SK-N-SH treated with all-trans-retinoic acid at 6 μM for 48 hours (cell line): ENCODE results near the gene LRMDA.

Experiments used
- ATAC-seq: fragments of 200-7000 bp; cut with Tn5 transposase; 3 replicates; pipeline ENCODE4 v1.9.1; 2020; ENCODE audit warnings: mild to moderate bottlenecking, moderate library complexity
- ARNTL ChIP-seq: fragments of 450-650 bp; formaldehyde crosslinking; IDR thresholded peaks from 2 replicates; pipeline ENCODE4 v1.5.0; 2020; ENCODE audit warnings: low read depth, mild to moderate bottlenecking, moderate library complexity, borderline replicate concordance
- BACH2 ChIP-seq: fragments of 250-450 bp; sonication (Bioruptor Pico); IDR thresholded peaks from 2 replicates; pipeline ENCODE4 v1.9.0; 2021; ENCODE audit warnings: mild to moderate bottlenecking, borderline replicate concordance
- CREB5 ChIP-seq: fragments of 250-450 bp; sonication (Bioruptor Pico); IDR thresholded peaks from 2 replicates; pipeline ENCODE4 v1.5.1; 2020; ENCODE audit warnings: low read depth, mild to moderate bottlenecking, moderate library complexity
- CSDC2 ChIP-seq: fragments of 250-450 bp; sonication (Bioruptor Pico); IDR thresholded peaks from 2 replicates; pipeline ENCODE4 v1.5.0; 2020; ENCODE audit warnings: mild to moderate bottlenecking, moderate library complexity
- CSRNP3 ChIP-seq: fragments of 250-450 bp; sonication (Bioruptor Pico); IDR thresholded peaks from 2 replicates; pipeline ENCODE4 v1.5.1; 2021; ENCODE audit warnings: mild to moderate bottlenecking, moderate library complexity
- ESRRG ChIP-seq: fragments of 250-450 bp; sonication (Bioruptor Pico); IDR thresholded peaks from 2 replicates; pipeline ENCODE4 v1.6.1; 2021; ENCODE audit warnings: mild to moderate bottlenecking
- GLIS3 ChIP-seq: fragments of 250-450 bp; sonication (Bioruptor Pico); IDR thresholded peaks from 2 replicates; pipeline ENCODE4 v1.5.0; 2020; ENCODE audit warnings: mild to moderate bottlenecking, moderate library complexity
- ISL1 ChIP-seq: fragments of 250-450 bp; sonication (Bioruptor Pico); IDR thresholded peaks from 2 replicates; pipeline ENCODE4 v2.1.2; 2022; ENCODE audit warnings: mild to moderate bottlenecking, moderate library complexity
- OSR1 ChIP-seq: fragments of 250-450 bp; sonication (Bioruptor Pico); IDR thresholded peaks from 2 replicates; pipeline ENCODE4 v1.8.0; 2022; ENCODE audit warnings: moderate library complexity, mild to moderate bottlenecking, inconsistent platforms
- PATZ1 ChIP-seq: fragments of 250-450 bp; sonication (Bioruptor Pico); IDR thresholded peaks from 2 replicates; pipeline ENCODE4 v1.8.0; 2020; ENCODE audit warnings: mild to moderate bottlenecking, moderate library complexity, borderline replicate concordance
- POU6F1 ChIP-seq: fragments of 250-450 bp; sonication (Bioruptor Pico); IDR thresholded peaks from 2 replicates; pipeline ENCODE4 v1.8.0; 2021; ENCODE audit warnings: low read depth, mild to moderate bottlenecking, moderate library complexity, borderline replicate concordance
- PPARA ChIP-seq: fragments of 250-450 bp; sonication (Bioruptor Pico); IDR thresholded peaks from 2 replicates; pipeline ENCODE4 v1.5.0; 2020; ENCODE audit warnings: mild to moderate bottlenecking, borderline replicate concordance
- RARB ChIP-seq: fragments of 250-450 bp; sonication (Bioruptor Pico); IDR thresholded peaks from 2 replicates; pipeline ENCODE4 v1.8.0; 2021; ENCODE audit warnings: mild to moderate bottlenecking, moderate library complexity
- SNAI2 ChIP-seq: fragments of 250-450 bp; sonication (Bioruptor Pico); IDR thresholded peaks from 2 replicates; pipeline ENCODE4 v1.5.0; 2020; ENCODE audit warnings: mild to moderate bottlenecking, moderate library complexity
- TCF4 ChIP-seq: fragments of 250-450 bp; sonication (Bioruptor Pico); IDR thresholded peaks from 2 replicates; pipeline ENCODE4 v1.8.0; 2021; ENCODE audit warnings: mild to moderate bottlenecking, moderate library complexity, borderline replicate concordance
- TSHZ2 ChIP-seq: fragments of 250-450 bp; sonication (Bioruptor Pico); IDR thresholded peaks from 2 replicates; pipeline ENCODE4 v1.5.0; 2020; ENCODE audit warnings: mild to moderate bottlenecking, moderate library complexity
- ZC3H10 ChIP-seq: fragments of 250-450 bp; sonication (Bioruptor Pico); IDR thresholded peaks from 2 replicates; pipeline ENCODE4 v1.5.1; 2021; ENCODE audit warnings: mild to moderate bottlenecking, moderate library complexity
- ZFP30 ChIP-seq: fragments of 450-650 bp; formaldehyde crosslinking; IDR thresholded peaks from 2 replicates; pipeline ENCODE4 v1.5.0; 2022; ENCODE audit warnings: mild to moderate bottlenecking, moderate library complexity
- ZNF565 ChIP-seq: fragments of 450-650 bp; formaldehyde crosslinking; conservative IDR thresholded peaks from 2 replicates; pipeline ENCODE4 v1.5.0; 2020; ENCODE audit warnings: low read depth, mild to moderate bottlenecking, moderate library complexity
- ZNF70 ChIP-seq: fragments of 450-650 bp; formaldehyde crosslinking; IDR thresholded peaks from 2 replicates; pipeline ENCODE4 v1.5.0; 2020; ENCODE audit warnings: mild to moderate bottlenecking, moderate library complexity
- ZNF8 ChIP-seq: fragments of 450-650 bp; formaldehyde crosslinking; IDR thresholded peaks from 2 replicates; pipeline ENCODE4 v1.5.0; 2020; ENCODE audit warnings: mild to moderate bottlenecking, moderate library complexity

The LRMDA gene

GRCh38 chr10:76043261-76043660 is 611.8 kb downstream of the LRMDA start:
- TF ChIP-seq ARNTL (CRISPR knock-in tag) (no peak), PATZ1 (CRISPR knock-in tag) (no peak), TCF4 (CRISPR knock-in tag) (no peak), ISL1 (CRISPR knock-in tag) (no peak), GLIS3 (CRISPR knock-in tag) (no peak), CSRNP3 (CRISPR knock-in tag) (no peak), BACH2 (CRISPR knock-in tag) (no peak), ZNF8 (CRISPR knock-in tag) (no peak), CREB5 (no peak), ZNF565 (CRISPR knock-in tag) (no peak), CSDC2 (CRISPR knock-in tag) (no peak), OSR1 (CRISPR knock-in tag) (no peak), ZNF70 (CRISPR knock-in tag) (no peak)
- no peak for ATAC-seq

- no peak for TF ChIP-seq CSDC2 (CRISPR knock-in tag)
- TF ChIP-seq OSR1 (CRISPR knock-in tag), result no peak
- TF ChIP-seq ZFP30 (CRISPR knock-in tag), result no peak
- no peak for TF ChIP-seq TCF4 (CRISPR knock-in tag)
- no peak for TF ChIP-seq POU6F1
- no peak for TF ChIP-seq ARNTL (CRISPR knock-in tag)
- TF ChIP-seq ISL1 (CRISPR knock-in tag), result no peak
- TF ChIP-seq TSHZ2 (CRISPR knock-in tag), result no peak
- TF ChIP-seq GLIS3 (CRISPR knock-in tag), result no peak
Observed at GRCh38 chr10:76044751-76045150, 613.3 kb downstream of the LRMDA start.

GRCh38 chr10:76045174-76045573 is 613.8 kb downstream of the LRMDA start:
- TF ChIP-seq BACH2 (CRISPR knock-in tag), result no peak
- TF ChIP-seq CSDC2 (CRISPR knock-in tag), result no peak
- TF ChIP-seq ESRRG (CRISPR knock-in tag), result no peak
- TF ChIP-seq SNAI2 (CRISPR knock-in tag), result no peak
- TF ChIP-seq ZNF8 (CRISPR knock-in tag), result no peak
- TF ChIP-seq PPARA (CRISPR knock-in tag), result no peak
- no peak for TF ChIP-seq TCF4 (CRISPR knock-in tag)
- no peak for TF ChIP-seq ZNF565 (CRISPR knock-in tag)
- ATAC-seq, result no peak

More at GRCh38 chr10:76044751-76045150, 613.3 kb downstream of the LRMDA start:
- no peak for ATAC-seq

GRCh38 chr10:76047521-76047920 is 616.1 kb downstream of the LRMDA start:
- no peak for ATAC-seq
- TF ChIP-seq PATZ1 (CRISPR knock-in tag) (no peak), RARB (CRISPR knock-in tag) (no peak), ARNTL (CRISPR knock-in tag) (no peak), ZC3H10 (CRISPR knock-in tag) (no peak)
